LNCAP (cell line): ENCODE measurements around the gene CCDC28A.

Experiments
- TF ChIP-seq, protein P1 (sequence below): fragments of 450-650 bp; IDR thresholded peaks from 2 replicates; pipeline ENCODE4 v1.5.1; 2017; ENCODE audit warnings: mild to moderate bottlenecking

The CCDC28A gene

DNA sequence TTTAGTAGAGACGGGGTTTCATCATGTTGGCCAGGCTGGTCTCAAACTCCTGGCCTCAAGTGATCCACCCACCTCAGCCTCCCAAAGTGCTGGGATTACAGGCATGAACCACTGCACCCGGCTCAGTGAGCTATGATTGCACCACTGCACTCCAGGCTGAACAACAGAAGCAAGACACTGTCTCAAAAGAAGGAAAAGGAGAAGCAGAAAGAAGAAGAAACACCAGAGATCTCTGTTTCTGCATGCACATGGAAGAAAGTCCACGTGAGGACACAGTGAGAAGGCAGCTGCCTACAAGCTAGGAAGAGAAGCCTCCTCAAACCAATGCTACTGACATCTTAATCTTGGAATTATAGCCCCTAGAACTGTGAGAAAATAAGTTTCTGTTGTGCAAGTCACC, 38.3 kb downstream of the CCDC28A start:
- TF ChIP-seq, protein P1, sequence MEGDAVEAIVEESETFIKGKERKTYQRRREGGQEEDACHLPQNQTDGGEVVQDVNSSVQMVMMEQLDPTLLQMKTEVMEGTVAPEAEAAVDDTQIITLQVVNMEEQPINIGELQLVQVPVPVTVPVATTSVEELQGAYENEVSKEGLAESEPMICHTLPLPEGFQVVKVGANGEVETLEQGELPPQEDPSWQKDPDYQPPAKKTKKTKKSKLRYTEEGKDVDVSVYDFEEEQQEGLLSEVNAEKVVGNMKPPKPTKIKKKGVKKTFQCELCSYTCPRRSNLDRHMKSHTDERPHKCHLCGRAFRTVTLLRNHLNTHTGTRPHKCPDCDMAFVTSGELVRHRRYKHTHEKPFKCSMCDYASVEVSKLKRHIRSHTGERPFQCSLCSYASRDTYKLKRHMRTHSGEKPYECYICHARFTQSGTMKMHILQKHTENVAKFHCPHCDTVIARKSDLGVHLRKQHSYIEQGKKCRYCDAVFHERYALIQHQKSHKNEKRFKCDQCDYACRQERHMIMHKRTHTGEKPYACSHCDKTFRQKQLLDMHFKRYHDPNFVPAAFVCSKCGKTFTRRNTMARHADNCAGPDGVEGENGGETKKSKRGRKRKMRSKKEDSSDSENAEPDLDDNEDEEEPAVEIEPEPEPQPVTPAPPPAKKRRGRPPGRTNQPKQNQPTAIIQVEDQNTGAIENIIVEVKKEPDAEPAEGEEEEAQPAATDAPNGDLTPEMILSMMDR, result no peak

DNA sequence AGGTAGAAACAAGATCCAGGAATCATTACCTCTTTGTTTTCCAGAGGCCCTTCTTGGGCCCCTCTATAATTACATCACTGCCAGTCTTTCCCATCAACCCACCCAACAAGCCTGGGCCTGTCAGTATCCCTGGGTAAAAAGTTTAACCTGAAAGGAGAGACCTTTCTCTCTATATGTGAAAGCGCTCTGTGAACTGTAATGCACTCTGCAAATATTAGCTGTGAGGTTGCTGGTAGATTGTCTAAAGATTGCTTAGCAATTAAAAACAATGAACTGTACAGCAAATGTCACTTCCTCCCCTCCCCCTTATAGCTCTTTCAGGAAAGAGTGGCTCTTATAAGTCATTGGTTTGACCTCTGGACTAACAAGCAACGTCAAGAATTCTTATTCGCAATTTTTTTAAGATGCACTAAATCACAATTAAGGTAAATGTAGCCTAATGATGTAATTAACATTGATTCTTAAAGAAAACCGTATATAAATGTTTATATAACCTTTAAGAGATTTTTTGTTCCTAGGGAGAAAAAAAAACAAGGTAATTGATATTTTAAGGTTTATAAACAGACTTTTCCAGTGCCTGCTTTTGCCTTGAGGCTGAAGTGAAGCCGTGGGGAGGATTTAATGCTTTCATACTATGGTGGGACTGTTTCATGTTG, 40.7 kb downstream of the CCDC28A start:
- TF ChIP-seq, protein P1, result no peak

GRCh38 chr6:138815221-138815620, 41.7 kb downstream of the CCDC28A start:
- TF ChIP-seq, protein P1, result no peak

- TF ChIP-seq, protein P1, result peak; percentile 84
Measured at GRCh38 chr6:138815797-138816528, 42.4 kb downstream of the CCDC28A start.

DNA sequence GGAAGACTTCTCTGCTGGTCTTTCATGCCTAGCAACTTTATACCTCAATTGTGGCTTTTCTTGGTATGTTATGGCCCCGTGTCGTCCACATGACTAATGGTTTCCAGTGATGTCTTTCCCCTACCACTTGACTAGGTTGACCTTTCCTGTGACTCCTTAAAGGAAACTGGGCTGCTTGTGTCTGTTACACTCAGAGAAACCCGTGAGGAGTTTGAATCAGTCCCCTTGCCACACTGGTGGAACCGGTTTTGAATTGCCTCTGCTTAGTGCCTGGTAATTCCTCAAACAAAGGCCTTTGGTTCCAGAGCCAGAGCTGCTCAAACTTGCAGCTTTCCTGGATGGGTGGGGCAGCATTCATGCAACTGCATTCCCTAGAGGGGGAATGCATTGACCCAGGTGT, 44.2 kb downstream of the CCDC28A start:
- TF ChIP-seq, protein P1, result no peak

DNA sequence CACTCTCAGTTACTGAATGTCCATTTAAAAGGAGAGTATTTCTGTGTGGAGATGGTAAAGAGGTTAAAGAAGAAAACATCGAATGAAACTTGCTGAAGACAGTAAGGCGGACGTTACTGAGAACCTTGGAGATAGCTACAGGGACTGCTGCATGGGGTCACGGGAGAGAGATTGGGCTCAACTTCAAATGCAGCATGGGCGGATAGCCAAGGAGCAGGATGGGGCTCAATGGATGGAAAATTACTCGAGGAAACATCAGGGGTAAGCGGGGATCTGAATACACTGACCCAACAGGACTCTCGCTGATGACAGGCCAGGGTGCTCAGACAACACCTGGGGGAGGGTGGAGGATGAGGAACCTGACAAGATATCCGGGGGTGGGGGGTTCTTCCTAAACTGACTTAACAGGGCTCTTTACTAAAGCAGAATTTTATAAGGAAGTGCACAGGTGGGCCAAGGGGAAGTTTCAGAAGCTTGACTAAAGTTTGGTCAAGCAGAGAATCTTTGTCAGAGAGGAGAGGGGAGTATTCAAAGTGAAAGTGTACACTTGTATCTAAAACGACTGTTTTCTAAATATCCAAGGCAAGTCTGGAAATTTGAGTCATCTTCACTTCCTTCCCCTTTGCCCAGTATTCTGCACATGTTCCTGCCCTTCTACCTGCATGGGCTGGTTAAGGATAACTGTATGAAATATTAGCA, 45.1 kb downstream of the CCDC28A start:
- TF ChIP-seq, protein P1, result no peak

GRCh38 chr6:138821519-138821918, 48.0 kb downstream of the CCDC28A start:
- TF ChIP-seq, protein P1, result no peak
